GM18951 (cell line): Measurements from ENCODE around the gene CDHR2.

Experiments used
- POLR2A ChIP-seq: IDR thresholded peaks from 4 replicates; pipeline ENCODE4 v1.6.1; 2011; ENCODE audit warnings: mild to moderate bottlenecking; ENCODE audit not compliant: insufficient read length, insufficient read depth; ENCODE audit errors: extremely low read depth
- in situ Hi-C: fragments of 300-500 bp; cut with MboI; formaldehyde crosslinking; loops from one replicate; pipeline ENCODE4 v1.12.0; 2022; ENCODE audit warnings: low sequenced_read_pairs, mixed read lengths, inconsistent platforms; ENCODE audit not compliant: unreplicated experiment

The CDHR2 gene

DNA sequence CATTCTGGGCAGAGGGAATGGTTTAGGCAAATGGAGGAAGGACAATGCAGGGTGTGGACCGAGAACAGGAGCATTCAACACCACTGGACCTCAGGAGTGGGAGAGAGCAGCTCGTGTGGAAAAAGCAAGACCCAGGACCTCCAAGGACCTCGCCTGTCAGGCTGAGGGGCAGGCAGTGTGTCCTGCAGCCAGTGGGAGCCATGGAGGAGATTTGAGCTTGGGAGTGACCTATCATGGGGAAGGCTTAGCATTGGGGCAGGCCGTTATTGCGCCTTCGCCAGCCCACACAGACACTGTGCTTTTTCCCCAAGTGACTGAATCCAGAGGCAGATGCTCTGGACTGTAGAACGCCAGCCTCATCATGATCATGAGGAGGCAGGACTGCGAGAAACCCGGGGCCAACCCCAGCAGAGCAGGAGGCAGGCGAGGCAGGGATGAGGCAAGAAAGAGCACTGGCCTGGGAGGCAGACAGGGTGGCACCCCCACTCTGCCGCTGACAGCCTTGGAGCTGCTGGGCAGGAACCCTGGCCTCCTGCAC, 3.3 kb downstream of the CDHR2 start:
- no peak for TF ChIP-seq POLR2A
- in situ Hi-C loops, result no loop called here

DNA sequence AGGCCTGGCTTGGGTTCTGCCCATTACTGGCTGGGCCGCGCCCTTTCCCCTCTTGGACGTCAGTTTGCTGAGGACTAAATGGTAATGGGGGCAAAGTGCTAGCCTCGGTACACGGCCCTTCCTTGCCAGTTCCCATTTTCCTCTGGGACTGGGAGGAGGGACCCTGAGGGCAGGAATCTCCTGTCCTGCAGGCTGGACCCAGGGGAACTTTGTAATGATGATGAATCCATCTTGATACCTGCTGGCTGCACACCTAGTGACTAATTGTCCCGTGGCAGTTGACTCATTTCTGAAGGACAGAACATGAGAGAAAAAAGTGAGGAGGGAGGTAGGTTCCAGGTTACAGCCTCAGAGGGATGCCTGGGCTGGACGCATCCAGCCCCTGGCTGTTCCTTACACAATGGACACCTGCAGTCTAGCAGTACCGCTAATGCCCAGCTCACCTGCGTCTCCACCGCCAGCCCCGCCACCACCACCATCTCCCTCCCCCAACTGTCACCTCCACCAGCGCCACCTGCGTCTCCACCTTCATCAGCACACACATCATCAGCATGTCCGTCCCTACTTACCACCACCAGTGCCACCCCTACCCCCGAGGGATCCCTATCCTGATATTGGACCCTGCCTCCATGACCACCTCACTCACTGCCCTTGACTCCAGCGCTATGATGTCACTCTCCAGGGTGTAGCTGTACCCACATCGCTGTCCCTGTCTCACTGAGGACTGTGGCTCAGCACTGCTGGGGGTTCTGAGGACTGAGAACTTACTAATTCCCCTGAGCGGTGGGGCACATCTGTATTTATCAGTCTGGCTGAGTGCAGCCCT, 4.3 kb downstream of the CDHR2 start:
- in situ Hi-C loops, result no loop called here
- no peak for TF ChIP-seq POLR2A

DNA sequence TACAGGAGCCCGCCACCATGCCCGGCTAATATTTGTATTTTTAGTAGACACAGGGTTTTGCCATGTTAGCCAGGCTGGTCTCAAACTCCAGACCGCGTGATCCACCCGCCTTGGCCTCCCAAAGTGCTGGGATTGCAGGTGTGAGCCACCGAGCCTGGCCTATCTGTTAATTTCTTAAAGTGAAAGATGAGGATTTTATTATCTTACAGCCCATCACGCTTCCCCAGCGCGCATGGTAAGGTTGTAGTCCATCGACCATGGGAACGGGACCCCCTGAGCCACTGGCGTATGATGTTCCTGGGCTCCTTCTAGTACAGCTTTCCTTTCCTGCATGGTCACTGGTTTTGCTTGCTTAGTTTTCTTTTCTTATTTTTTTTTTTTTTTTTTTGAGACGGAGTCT, 8.7 kb downstream of the CDHR2 start:
- in situ Hi-C loops, result no loop called here
- no peak for TF ChIP-seq POLR2A

GRCh38 chr5:176559683-176560082, 10.5 kb downstream of the CDHR2 start:
- in situ Hi-C loops, result no loop called here
- TF ChIP-seq POLR2A, result no peak

DNA sequence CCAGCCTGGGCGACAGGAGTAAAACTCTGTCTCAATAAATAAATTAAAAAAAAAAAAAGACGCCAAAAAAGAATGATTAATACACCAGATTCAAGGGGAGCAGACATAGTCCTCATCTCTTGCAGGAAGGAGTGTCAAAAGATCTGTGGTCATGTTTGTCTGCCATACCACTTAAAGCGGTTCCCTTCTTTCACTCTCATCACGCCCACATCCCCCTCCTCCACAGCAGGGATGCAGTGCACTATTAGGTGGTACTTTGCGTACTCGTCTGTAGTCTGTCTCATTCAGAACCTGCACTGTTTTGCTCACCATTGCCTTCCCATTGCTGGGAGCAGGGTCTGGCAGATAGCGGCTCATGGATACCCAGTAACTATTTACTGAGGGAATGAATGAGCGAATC, 11.2 kb downstream of the CDHR2 start:
- in situ Hi-C loops, result no loop called here
- no peak for TF ChIP-seq POLR2A

- in situ Hi-C loops, result no loop called here
Observed at GRCh38 chr5:176561259-176561658, 12.1 kb downstream of the CDHR2 start.

GRCh38 chr5:176562189-176562588, 13.0 kb downstream of the CDHR2 start:
- in situ Hi-C loops, result no loop called here
- TF ChIP-seq POLR2A, result no peak

More at GRCh38 chr5:176561259-176561658, 12.1 kb downstream of the CDHR2 start:
- no peak for TF ChIP-seq POLR2A

DNA sequence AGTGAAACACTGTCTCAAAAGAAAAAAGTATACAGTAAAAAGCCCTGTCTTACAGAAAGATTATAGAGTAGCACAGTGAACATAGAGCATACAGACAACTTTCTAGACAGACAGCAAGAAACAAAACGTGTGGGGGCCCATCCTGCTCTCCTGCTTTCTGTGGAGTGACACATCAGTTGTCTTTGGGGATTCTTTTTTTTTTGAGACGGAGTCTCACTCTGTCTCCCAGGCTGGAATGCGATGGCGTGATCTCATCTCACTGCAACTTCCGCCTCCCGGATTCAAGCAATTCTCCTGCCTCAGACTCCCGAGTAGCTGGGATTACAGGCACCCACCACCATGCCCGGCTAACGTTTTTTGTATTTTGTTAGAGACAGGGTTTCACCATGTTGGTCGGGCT, 14.9 kb downstream of the CDHR2 start:
- TF ChIP-seq POLR2A, result no peak
- in situ Hi-C loops, result no loop called here

GRCh38 chr5:176565760-176566288, 16.7 kb downstream of the CDHR2 start:
- in situ Hi-C loops, result no loop called here
- no peak for TF ChIP-seq POLR2A

DNA sequence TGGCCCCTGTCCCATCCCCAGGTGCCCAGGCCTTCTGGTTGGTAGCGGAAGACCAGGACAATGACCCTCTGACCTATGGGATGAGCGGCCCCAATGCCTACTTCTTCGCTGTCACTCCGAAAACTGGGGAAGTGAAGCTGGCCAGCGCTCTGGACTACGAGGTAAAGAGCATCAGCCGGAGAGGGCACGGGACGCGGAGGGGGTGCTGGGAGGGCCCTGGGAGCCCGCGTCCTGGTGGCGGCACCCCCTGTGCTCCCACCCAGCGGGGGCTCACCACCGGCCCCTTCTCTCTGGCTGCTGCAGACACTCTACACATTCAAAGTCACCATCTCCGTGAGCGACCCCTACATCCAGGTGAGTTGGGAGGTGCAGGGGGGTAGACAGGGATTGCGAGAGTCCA, 19.5 kb downstream of the CDHR2 start:
- TF ChIP-seq POLR2A, result no peak
- in situ Hi-C loops, result no loop called here

DNA sequence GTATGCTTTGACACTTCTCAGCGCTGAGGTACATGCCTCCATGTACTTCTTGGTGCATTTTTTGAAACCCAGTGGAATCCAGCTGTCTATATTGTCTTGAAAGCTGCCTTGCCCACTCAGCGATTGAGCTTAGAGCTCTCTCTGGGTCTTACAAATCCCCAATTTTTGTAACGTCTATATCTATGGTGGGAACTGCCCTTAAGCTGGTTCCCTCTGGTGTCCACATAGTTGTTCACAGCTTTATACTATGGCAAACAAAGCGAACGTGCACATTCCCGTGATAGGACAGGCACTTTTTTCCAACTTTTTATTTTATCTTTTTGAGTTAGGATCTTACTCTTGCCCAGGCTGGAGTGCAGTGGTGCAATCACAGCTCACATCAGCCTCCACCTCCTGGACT, 20.9 kb downstream of the CDHR2 start:
- TF ChIP-seq POLR2A, result no peak
- in situ Hi-C loops, result no loop called here

DNA sequence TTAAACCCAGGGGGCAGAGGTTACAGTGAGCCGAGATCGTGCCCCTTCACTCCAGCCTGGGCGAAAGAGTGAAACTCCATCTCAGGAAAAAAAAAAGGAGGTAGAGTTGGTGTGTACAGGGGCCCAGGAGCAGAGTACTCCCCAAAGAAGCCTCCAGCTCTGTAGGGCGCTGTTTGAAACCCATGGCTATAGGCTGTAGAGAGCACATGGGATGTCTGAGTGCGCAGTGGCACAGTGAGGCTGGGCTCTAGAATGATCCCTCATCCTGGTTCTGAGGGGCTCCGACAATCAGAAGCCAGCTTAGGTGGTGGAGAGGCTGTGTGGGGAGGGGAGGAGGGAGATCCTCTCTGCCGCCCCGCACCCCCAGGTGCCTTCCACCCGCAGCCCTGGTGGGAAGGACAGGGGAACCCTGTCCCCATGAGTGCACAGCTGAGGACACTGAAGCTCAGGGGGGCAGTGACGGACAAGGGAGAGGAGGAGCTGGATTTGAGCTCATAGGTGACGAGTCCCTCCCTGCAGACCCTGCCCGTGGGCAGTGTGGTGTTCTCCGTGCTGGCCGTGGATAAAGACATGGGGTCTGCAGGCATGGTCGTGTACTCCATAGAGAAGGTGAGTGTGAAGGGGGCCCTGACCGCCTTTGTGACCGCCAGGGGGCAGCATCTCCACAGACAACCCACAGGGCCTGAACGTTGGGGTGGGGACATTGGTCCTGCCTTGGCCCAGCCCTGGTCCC, 24.6 kb downstream of the CDHR2 start:
- in situ Hi-C loops, result no loop called here
- TF ChIP-seq POLR2A, result no peak

DNA sequence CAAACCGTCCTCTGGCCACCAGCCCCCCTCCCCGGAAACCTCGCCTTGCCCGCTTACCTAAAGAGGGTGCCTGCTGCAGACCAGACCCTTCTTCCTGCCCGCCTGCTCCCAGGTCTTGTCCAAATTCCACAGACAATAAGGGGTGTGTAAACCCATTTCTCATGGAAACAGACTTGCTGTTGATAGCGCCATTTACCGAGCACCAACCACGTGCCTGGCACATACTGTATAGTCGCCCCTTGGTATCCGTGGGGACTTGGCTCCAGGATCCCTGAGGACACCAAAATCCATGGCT, 25.1 kb downstream of the CDHR2 start:
- no peak for TF ChIP-seq POLR2A
- in situ Hi-C loops, result no loop called here

- no peak for TF ChIP-seq POLR2A
- in situ Hi-C loops, result no loop called here
Observed at GRCh38 chr5:176575066-176575465, 25.9 kb downstream of the CDHR2 start.
